CD4-positive, alpha-beta T cell treated with Interleukin-4 for 4 hours (primary cell): ENCODE data around the gene ZNF655.
"Not testable (repeated sequence)": the region's sequence is repeated elsewhere in the genome, so short reads cannot be mapped to it uniquely, and the experiment has no call there.

Source experiments
- DNase-seq: peaks from one replicate; pipeline ENCODE4 v3.0.0-alpha.2; 2020

The ZNF655 gene

GRCh38 chr7:99558306-99559174 lies at the start of gene ZNF655:
ZNF655 (plus strand) TSS chr7:99558642; CDS start chr7:99560560, 1,918 bp downstream.
- peak; percentile 90 for DNase-seq

- no peak for DNase-seq
These were observed 44.4 kb upstream of the ZNF655 start for GRCh38 chr7:99514050-99514449.

GRCh38 chr7:99521399-99521798 lies 37.0 kb upstream of the ZNF655 start:
- no peak for DNase-seq

- DNase-seq = peak; percentile 10
These were observed 32.6 kb upstream of the ZNF655 start for GRCh38 chr7:99525713-99526440.

- no peak for DNase-seq
These were observed 27.1 kb upstream of the ZNF655 start for GRCh38 chr7:99531354-99531765.

- no peak for DNase-seq
These were observed 22.8 kb upstream of the ZNF655 start for GRCh38 chr7:99535667-99536066.

GRCh38 chr7:99539213-99539811 lies 19.1 kb upstream of the ZNF655 start:
- DNase-seq = no peak

- DNase-seq = no peak
These were observed 17.9 kb upstream of the ZNF655 start for GRCh38 chr7:99540542-99540941.

- DNase-seq = no peak
These were observed 17.2 kb upstream of the ZNF655 start for GRCh38 chr7:99541212-99541611.

- no peak for DNase-seq
These were observed 15.3 kb upstream of the ZNF655 start for GRCh38 chr7:99543081-99543671.

- DNase-seq = no peak
These were observed 14.5 kb upstream of the ZNF655 start for GRCh38 chr7:99543916-99544315.

GRCh38 chr7:99545308-99545707 lies 13.1 kb upstream of the ZNF655 start:
- DNase-seq = not testable (repeated sequence)

- not testable (repeated sequence) for DNase-seq
These were observed 8.9 kb upstream of the ZNF655 start for GRCh38 chr7:99549545-99549944.

GRCh38 chr7:99551334-99551733 lies 7.1 kb upstream of the ZNF655 start:
- no peak for DNase-seq

- DNase-seq = peak; percentile 88
These were observed 6.5 kb upstream of the ZNF655 start, which contains the start of gene FAM200A for GRCh38 chr7:99551767-99552463. FAM200A (minus strand) TSS chr7:99552114; CDS start chr7:99548407, 3,707 bp downstream.

GRCh38 chr7:99553039-99553438 lies 5.4 kb upstream of the ZNF655 start:
- no peak for DNase-seq

- DNase-seq = no peak
These were observed 3.5 kb upstream of the ZNF655 start for GRCh38 chr7:99554939-99555338.

GRCh38 chr7:99557196-99557607 lies 1.2 kb upstream of the ZNF655 start:
- DNase-seq = no peak

GRCh38 chr7:99557940-99558305 lies 519 bp upstream of the ZNF655 start:
- DNase-seq = no peak

GRCh38 chr7:99559175-99559915 lies 903 bp downstream of the ZNF655 start:
- DNase-seq = no peak

- DNase-seq = no peak
These were observed 2.6 kb downstream of the ZNF655 start for GRCh38 chr7:99560834-99561736.
